ENCODE data around the gene BMS1.

DNA sequence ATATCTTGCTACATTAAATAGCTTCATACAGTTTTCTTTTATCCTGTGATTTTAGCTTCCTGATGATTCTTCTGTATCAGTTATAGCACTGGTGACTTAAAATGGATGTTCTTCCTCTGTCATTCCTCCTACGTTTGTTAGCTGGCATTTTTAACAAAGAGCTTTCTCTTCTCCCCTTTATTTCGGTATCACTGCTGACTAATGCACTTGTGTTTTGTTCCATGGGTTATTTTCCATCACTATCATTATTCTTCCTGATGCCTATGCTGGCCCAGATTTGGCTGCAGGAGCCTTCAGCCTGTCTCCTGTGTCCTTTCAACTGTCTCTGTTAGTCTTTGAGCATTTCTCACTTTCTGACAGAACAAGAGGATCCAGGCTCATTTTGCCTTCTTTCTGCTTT is 13.1 kb downstream of the BMS1 start:
- TF ChIP-seq, protein P1, sequence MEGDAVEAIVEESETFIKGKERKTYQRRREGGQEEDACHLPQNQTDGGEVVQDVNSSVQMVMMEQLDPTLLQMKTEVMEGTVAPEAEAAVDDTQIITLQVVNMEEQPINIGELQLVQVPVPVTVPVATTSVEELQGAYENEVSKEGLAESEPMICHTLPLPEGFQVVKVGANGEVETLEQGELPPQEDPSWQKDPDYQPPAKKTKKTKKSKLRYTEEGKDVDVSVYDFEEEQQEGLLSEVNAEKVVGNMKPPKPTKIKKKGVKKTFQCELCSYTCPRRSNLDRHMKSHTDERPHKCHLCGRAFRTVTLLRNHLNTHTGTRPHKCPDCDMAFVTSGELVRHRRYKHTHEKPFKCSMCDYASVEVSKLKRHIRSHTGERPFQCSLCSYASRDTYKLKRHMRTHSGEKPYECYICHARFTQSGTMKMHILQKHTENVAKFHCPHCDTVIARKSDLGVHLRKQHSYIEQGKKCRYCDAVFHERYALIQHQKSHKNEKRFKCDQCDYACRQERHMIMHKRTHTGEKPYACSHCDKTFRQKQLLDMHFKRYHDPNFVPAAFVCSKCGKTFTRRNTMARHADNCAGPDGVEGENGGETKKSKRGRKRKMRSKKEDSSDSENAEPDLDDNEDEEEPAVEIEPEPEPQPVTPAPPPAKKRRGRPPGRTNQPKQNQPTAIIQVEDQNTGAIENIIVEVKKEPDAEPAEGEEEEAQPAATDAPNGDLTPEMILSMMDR (IDR thresholded peaks at IDR 0.05): no peak
- no peak for TF ChIP-seq POLR2A (IDR thresholded peaks at IDR 0.05)
